ENCODE results near the gene ITGA5.

DNA sequence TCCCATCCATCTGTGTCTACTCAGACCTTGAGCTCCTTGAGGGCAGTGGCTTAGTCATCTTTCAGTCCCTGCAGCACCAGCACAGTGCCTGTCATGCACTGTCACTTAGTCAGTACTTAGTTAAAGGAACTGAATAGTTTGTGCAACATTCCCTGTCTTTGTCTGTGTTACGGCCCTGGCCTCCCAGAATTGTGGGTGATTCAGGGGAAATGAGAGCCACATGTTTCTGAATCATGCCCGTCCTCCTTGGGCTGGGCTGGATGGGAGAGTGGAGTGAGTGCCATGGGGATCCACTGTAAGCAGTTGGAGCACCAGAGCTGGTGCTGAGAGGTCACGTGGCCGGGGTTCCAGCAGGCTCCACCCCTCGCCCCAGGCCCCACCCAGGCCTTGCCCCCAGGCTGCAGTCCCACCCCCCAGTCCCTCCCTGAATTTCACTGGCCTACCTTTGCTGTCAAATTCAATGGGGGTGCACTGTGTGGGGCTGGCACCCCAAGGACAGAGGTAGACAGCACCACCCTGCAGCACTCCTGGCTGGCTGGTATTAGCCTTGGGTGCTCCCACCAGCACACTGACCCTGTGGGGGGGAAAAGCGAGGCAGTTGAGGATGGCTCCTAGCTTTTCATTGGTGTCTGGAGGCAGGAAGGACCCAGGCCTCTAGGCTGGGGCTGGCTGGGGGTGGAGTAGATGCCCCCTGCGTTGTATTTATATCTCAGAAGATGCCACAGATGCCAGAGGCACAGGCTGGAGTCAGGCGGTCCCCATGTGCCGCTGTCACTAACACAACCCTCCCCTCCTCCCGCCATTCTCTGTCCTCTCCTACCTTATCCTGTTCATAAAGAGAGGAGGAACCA lies 7.5 kb downstream of the ITGA5 start:
- TF ChIP-seq, protein P1, sequence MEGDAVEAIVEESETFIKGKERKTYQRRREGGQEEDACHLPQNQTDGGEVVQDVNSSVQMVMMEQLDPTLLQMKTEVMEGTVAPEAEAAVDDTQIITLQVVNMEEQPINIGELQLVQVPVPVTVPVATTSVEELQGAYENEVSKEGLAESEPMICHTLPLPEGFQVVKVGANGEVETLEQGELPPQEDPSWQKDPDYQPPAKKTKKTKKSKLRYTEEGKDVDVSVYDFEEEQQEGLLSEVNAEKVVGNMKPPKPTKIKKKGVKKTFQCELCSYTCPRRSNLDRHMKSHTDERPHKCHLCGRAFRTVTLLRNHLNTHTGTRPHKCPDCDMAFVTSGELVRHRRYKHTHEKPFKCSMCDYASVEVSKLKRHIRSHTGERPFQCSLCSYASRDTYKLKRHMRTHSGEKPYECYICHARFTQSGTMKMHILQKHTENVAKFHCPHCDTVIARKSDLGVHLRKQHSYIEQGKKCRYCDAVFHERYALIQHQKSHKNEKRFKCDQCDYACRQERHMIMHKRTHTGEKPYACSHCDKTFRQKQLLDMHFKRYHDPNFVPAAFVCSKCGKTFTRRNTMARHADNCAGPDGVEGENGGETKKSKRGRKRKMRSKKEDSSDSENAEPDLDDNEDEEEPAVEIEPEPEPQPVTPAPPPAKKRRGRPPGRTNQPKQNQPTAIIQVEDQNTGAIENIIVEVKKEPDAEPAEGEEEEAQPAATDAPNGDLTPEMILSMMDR (IDR thresholded peaks at IDR 0.05; ENCODE audit: low read depth, low read length) = no peak
- TF ChIP-seq EZH2phosphoT487 (IDR thresholded peaks at IDR 0.05; ENCODE audit: low read depth) = no peak
